C4-2B (cell line): ENCODE data around the gene CCR9.

ENCODE experiments used
- CTCF ChIP-seq: fragments of 450-650 bp; conservative IDR thresholded peaks from 2 replicates; pipeline ENCODE4 v1.5.1; 2017; ENCODE audit warnings: mild to moderate bottlenecking
- ZFX ChIP-seq: fragments of 450-650 bp; IDR thresholded peaks from 2 replicates; pipeline ENCODE4 v1.6.1; 2017

- no peak for TF ChIP-seq CTCF
- TF ChIP-seq ZFX: no peak
These were observed 18.6 kb downstream of the CCR9 start for GRCh38 chr3:45904931-45905330.
